Umbilical cord (tissue), 1 donor: ENCODE measurements around the gene C1orf185. TPM values are rescaled to one million over a fixed set of nuclear protein-coding genes. Genes with fewer than 3 reads are reported as not detected.

Source experiments
- total RNA-seq: library from RNA; depleted of rRNA; stranded (reverse); fragments of >200 nt; gene quantifications from one replicate; pipeline ENCODE4 v1.2.3, GENCODE V29; 2014; ENCODE audit warnings: low replicate concordance; ENCODE audit not compliant: insufficient read depth

The C1orf185 gene
- total RNA-seq, 1 donor from 2014 or later = 1.9 TPM

Other genes starting within 250 kb of the C1orf185 start
- gene FAF1, start 142.0 kb upstream of the C1orf185 start, total RNA-seq = 10.4 TPM
- gene CDKN2C, start 132.0 kb upstream of the C1orf185 start, total RNA-seq = 8.7 TPM
- 111 TPM for gene RNF11, start 134.0 kb downstream of the C1orf185 start, total RNA-seq
- 4.6 TPM for gene TTC39A, start 228.3 kb downstream of the C1orf185 start, total RNA-seq